GM12891 (cell line): ENCODE data around the gene EML5.

ENCODE experiments used
- DNase-seq: peaks from one replicate; pipeline ENCODE4 v3.0.0; 2011; ENCODE audit warnings: low spot score; ENCODE audit not compliant: insufficient read length
- FAIRE-seq: peaks from 2 replicates; lab custom pipeline; 2011; peaks lifted over from hg19 to GRCh38; lab: Jason Lieb, UNC
- PAX5 ChIP-seq: IDR thresholded peaks from 2 replicates; pipeline ENCODE4 v1.6.1; 2011; ENCODE audit warnings: low read length, moderate library complexity, mild to moderate bottlenecking; ENCODE audit not compliant: insufficient read depth, severe bottlenecking
- POLR2A ChIP-seq: IDR thresholded peaks from 2 replicates; pipeline ENCODE4 v1.6.1; 2011; ENCODE audit warnings: low read depth, low read length, control low read depth
- POLR2AphosphoS5 ChIP-seq: IDR thresholded peaks from 2 replicates; pipeline ENCODE4 v1.6.1; 2011; ENCODE audit warnings: low read depth, low read length, control low read depth
- POU2F2 ChIP-seq: IDR thresholded peaks from 2 replicates; pipeline ENCODE4 v1.6.1; 2011; ENCODE audit warnings: low read depth, mild to moderate bottlenecking, control low read depth, low read length, moderate library complexity
- SPI1 ChIP-seq: IDR thresholded peaks from 2 replicates; pipeline ENCODE4 v1.6.1; 2011; ENCODE audit warnings: low read depth, low read length, control low read depth
- TAF1 ChIP-seq: IDR thresholded peaks from 2 replicates; pipeline ENCODE4 v1.6.1; 2011; ENCODE audit warnings: low read depth, low read length, control low read depth

Gene EML5

GRCh38 chr14:88737245-88737644 is 55.5 kb downstream of the EML5 start:
- FAIRE-seq = no peak
- no peak for DNase-seq
- TF ChIP-seq TAF1 (no peak), POLR2AphosphoS5 (no peak), POLR2A (no peak), POU2F2 (no peak), SPI1 (no peak), PAX5 (no peak)

GRCh38 chr14:88733121-88733520 is 59.6 kb downstream of the EML5 start:
- no peak for FAIRE-seq
- no peak for DNase-seq
- TF ChIP-seq POU2F2 (no peak), POLR2A (no peak), SPI1 (no peak), POLR2AphosphoS5 (no peak), PAX5 (no peak), TAF1 (no peak)

GRCh38 chr14:88729159-88729558 is 63.6 kb downstream of the EML5 start:
- TF ChIP-seq SPI1 (no peak), POLR2A (no peak), TAF1 (no peak), POU2F2 (no peak), PAX5 (no peak), POLR2AphosphoS5 (no peak)
- DNase-seq = no peak
- FAIRE-seq = no peak

- DNase-seq (no peak), FAIRE-seq (no peak)
- no peak for TF ChIP-seq SPI1
- no peak for TF ChIP-seq POLR2AphosphoS5
- no peak for TF ChIP-seq PAX5
- TF ChIP-seq POU2F2 = no peak
- no peak for TF ChIP-seq TAF1
- TF ChIP-seq POLR2A = no peak
These were observed 65.7 kb downstream of the EML5 start for GRCh38 chr14:88727057-88727456.

GRCh38 chr14:88710709-88711108 is 82.0 kb downstream of the EML5 start:
- no peak for TF ChIP-seq POLR2AphosphoS5
- FAIRE-seq (no peak), DNase-seq (no peak)

GRCh38 chr14:88707088-88707487 is 85.7 kb downstream of the EML5 start:
- DNase-seq (no peak), FAIRE-seq (no peak)
- no peak for TF ChIP-seq PAX5
- TF ChIP-seq POU2F2 = no peak
- TF ChIP-seq TAF1 = no peak
- no peak for TF ChIP-seq SPI1
- TF ChIP-seq POLR2A = no peak
- TF ChIP-seq POLR2AphosphoS5 = no peak

GRCh38 chr14:88706425-88706824 is 86.3 kb downstream of the EML5 start:
- TF ChIP-seq TAF1 (no peak), POLR2AphosphoS5 (no peak), SPI1 (no peak), POU2F2 (no peak), POLR2A (no peak), PAX5 (no peak)
- no peak for DNase-seq

GRCh38 chr14:88698651-88699050 is 94.1 kb downstream of the EML5 start:
- TF ChIP-seq PAX5 (no peak), POLR2A (no peak), POU2F2 (no peak), TAF1 (no peak), POLR2AphosphoS5 (no peak), SPI1 (no peak)
- no peak for DNase-seq
- no peak for FAIRE-seq

More at GRCh38 chr14:88706425-88706824, 86.3 kb downstream of the EML5 start:
- no peak for FAIRE-seq

GRCh38 chr14:88695870-88696269 is 96.9 kb downstream of the EML5 start:
- TF ChIP-seq POLR2AphosphoS5 (no peak), POLR2A (no peak), TAF1 (no peak)
- DNase-seq (no peak), FAIRE-seq (no peak)

GRCh38 chr14:88688386-88688785 is 104.4 kb downstream of the EML5 start:
- TF ChIP-seq POLR2AphosphoS5 (no peak), PAX5 (no peak), POLR2A (no peak), TAF1 (no peak), POU2F2 (no peak), SPI1 (no peak)
- FAIRE-seq = no peak

GRCh38 chr14:88683119-88683518 is 109.6 kb downstream of the EML5 start:
- DNase-seq (no peak), FAIRE-seq (no peak)
- TF ChIP-seq POLR2A (no peak), PAX5 (no peak), TAF1 (no peak), POU2F2 (no peak), POLR2AphosphoS5 (no peak)

More at GRCh38 chr14:88688386-88688785, 104.4 kb downstream of the EML5 start:
- DNase-seq = no peak
